Aorta (tissue), 5 donors: ENCODE measurements around the gene PTPN4. TPM values are rescaled to one million over a fixed set of nuclear protein-coding genes. Genes with fewer than 3 reads are reported as not detected.

Experiments used
- ATAC-seq: fragments of 200-7000 bp; cut with Tn5 transposase; one replicate; pipeline ENCODE4 v1.9.1; 2022; ENCODE audit warnings: moderate library complexity; ENCODE audit not compliant: low FRiP score
- DNase-seq, 2 donors: peaks; one replicate each; pipeline ENCODE4 v3.0.0-alpha.2; 2020
- H3K27ac ChIP-seq, 2 donors: one replicate each; pipeline ENCODE4 v1.5.1; 2013; ENCODE audit warnings: low read length in 2 of 2, mild to moderate bottlenecking in 2 of 2, moderate library complexity in 2 of 2, control low read depth in 1 of 2, inconsistent platforms in 1 of 2, low read depth in 1 of 2
- H3K27me3 ChIP-seq, 2 donors: one replicate each; pipeline ENCODE4 v1.6.1; 2013; ENCODE audit warnings: control low read depth in 1 of 2, low read length in 1 of 2, mild to moderate bottlenecking in 1 of 2, moderate library complexity in 1 of 2; ENCODE audit not compliant: insufficient read depth in 2 of 2, control insufficient read depth in 1 of 2
- H3K36me3 ChIP-seq, 2 donors: one replicate each; pipeline ENCODE4 v1.6.1; 2013; ENCODE audit warnings: control low read depth in 1 of 2, low read length in 1 of 2, mild to moderate bottlenecking in 1 of 2; ENCODE audit not compliant: insufficient read depth in 2 of 2, control insufficient read depth in 1 of 2
- H3K4me1 ChIP-seq, 2 donors: one replicate each; pipeline ENCODE4 v1.6.1; 2013; ENCODE audit warnings: low read length in 2 of 2, control low read depth in 1 of 2, mild to moderate bottlenecking in 1 of 2, moderate library complexity in 1 of 2; ENCODE audit not compliant: insufficient read depth in 2 of 2, control insufficient read depth in 1 of 2
- H3K4me3 ChIP-seq, 2 donors: one replicate each; pipeline ENCODE4 v1.5.1; 2013; ENCODE audit warnings: low read length in 2 of 2, control low read depth in 1 of 2, mild to moderate bottlenecking in 1 of 2
- H3K9me3 ChIP-seq: one replicate; pipeline ENCODE4 v1.6.1; 2013; ENCODE audit warnings: mild to moderate bottlenecking, low read length; ENCODE audit not compliant: control insufficient read depth
- WGBS, 2 donors: extraction: QIAGEN DNeasy Blood & Tissue Kit; methylation state at CpG; one replicate each; pipeline ENCODE4 v1.1.7; 2013; 5-methylcytosine and 5-hydroxymethylcytosine counted together
- intact Hi-C, 2 donors: fragments of 100-400 bp; cut with DNase I; formaldehyde crosslinking; loops; one replicate each; pipeline versions ENCODE4 v1.14.2 to v1.15.0; 2022
- polyA plus RNA-seq, 2 donors: library from polyadenylated mRNA; stranded (reverse); fragments of 200-250 nt; gene quantifications; one replicate each; pipeline ENCODE4 v1.2.3, GENCODE V29; 2013
- total RNA-seq, 2 donors: library from RNA; stranded (reverse); fragmentation: NEBNext Ultra II Directional; extraction: Animal tissue kit (Norgen Biotek cat#: 25700); gene quantifications; one replicate each; pipeline ENCODE4 v1.2.1, GENCODE V29; 2021
- donor health status: healthy with polysubstance abuse.
- donor health status: Bipolar disorder and iron deficiency.
- donor health status: DM: no; HTN: no; CAD: no.
- donor health status: DM: no; HTN: no; CAD: no.
- donor health status: DM: yes; HTN: yes; CAD: no.

PTPN4 gene
- total and polyA plus RNA-seq, 4 donors: 2.1 to 39.0 (median 11.6) TPM

DNA sequence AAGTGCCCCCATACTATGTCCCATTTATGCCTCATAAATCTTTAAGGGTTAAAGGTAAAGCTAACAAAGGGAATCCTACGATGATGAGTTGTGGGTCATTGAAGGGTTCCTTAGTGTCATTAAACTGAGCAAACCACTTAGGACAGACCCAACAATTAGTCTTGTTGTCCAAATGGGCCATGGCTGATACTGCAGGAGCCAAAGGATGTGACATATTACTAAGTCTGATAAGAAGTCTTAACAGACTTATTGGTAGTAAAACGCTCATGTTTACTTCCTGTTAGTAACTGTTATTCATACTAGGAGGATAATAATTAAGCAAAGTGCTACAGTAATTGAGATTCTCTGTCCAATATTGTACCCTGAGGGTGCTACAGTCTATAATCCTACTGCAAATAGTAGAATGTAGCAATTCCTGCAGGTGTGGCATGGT lies 96.8 kb downstream of the PTPN4 start:
- Histone ChIP-seq H3K27me3 (no peaks in the 10 kb centered on the region), H3K9me3 (peaks cover 4% of the 10 kb centered on the region), H3K4me1 (no peaks in the 10 kb centered on the region), H3K4me3 (no peak overlapping the region), H3K36me3 (no peaks in the 10 kb centered on the region), H3K27ac (no peak overlapping the region)
- no peak for DNase-seq
- WGBS, 2 donors: 53 to 69% methylated on average over 2 of the region's 2 CpGs
- ATAC-seq: no peak
- intact Hi-C loops: no loop called here

DNA sequence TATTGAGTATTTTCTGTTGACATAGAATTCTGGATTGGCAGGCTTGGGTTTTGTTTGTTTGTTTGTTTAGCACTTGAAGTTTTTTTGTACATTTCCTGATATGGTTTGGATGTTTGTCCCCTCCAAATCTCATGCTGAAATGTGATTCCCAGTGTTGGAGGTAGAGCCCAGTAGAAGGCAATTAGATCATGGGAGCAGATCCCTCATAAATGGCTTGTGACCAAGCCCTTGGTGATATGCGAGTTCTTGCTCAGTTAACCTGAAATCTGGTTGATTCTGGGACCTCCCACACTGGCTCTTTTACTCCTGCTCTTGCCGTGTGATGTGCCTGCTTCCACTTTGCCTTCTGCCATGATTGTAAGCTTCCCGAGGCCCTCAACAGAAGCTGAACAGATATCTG lies 98.0 kb downstream of the PTPN4 start:
- ATAC-seq: no peak
- Histone ChIP-seq H3K27me3 (no peaks in the 10 kb centered on the region), H3K9me3 (peaks cover 1% of the 10 kb centered on the region), H3K36me3 (no peaks in the 10 kb centered on the region), H3K4me1 (no peaks in the 10 kb centered on the region), H3K27ac (no peak overlapping the region), H3K4me3 (no peak overlapping the region)
- WGBS, 2 donors: 79 to 91% methylated on average over 3 of the region's 3 CpGs
- DNase-seq: no peak
- intact Hi-C loops: no loop called here

DNA sequence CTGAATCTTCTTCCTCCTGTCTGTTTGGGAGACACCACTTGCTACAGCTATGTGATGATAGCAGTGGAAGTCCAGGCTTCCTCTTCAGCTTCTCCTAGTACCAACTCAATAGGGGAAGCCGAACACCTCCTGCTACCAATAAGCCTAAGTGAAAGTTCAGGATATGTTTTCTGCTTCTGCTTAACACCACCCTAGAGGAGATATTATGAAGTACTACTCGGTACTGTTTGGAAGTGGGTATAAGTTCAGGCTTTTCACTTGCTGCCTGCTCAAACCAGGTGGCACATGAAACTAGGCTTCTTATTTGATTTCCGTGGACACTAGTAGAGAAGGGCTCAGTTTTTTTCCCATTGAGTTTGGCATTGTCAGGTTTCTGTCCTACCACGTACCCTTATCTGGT lies 99.8 kb downstream of the PTPN4 start:
- DNase-seq: no peak

DNA sequence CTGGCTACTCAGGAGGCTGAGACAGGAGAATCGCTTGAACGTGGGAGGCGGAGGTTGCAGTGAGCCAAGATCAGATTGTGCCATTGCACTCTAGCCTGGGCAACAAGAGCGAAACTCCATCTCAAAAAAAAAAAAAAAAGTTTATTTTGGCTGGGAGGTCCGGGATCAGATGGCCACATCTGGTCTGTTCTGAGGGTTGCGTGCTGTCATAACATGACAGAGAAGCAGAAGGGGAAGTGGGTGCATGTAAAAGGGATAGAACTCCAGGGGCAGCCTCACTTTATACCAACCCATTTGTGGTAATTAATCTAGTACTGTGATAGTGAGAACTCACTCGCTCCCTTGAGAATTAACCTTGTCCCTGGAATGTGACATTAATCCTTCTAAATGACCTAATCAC lies 101.2 kb downstream of the PTPN4 start:
- ATAC-seq: no peak

More for the DNA sequence above, 99.8 kb downstream of the PTPN4 start:
- Histone ChIP-seq H3K27me3 (no peaks in the 10 kb centered on the region), H3K36me3 (no peaks in the 10 kb centered on the region), H3K4me3 (no peak overlapping the region), H3K9me3 (no peaks in the 10 kb centered on the region), H3K4me1 (no peaks in the 10 kb centered on the region), H3K27ac (no peak overlapping the region)
- intact Hi-C loops: no loop called here
- 81 to 95% methylated on average over 4 of the region's 4 CpGs for whole genome bisulfite sequencing, 2 donors
- no peak for ATAC-seq

DNA sequence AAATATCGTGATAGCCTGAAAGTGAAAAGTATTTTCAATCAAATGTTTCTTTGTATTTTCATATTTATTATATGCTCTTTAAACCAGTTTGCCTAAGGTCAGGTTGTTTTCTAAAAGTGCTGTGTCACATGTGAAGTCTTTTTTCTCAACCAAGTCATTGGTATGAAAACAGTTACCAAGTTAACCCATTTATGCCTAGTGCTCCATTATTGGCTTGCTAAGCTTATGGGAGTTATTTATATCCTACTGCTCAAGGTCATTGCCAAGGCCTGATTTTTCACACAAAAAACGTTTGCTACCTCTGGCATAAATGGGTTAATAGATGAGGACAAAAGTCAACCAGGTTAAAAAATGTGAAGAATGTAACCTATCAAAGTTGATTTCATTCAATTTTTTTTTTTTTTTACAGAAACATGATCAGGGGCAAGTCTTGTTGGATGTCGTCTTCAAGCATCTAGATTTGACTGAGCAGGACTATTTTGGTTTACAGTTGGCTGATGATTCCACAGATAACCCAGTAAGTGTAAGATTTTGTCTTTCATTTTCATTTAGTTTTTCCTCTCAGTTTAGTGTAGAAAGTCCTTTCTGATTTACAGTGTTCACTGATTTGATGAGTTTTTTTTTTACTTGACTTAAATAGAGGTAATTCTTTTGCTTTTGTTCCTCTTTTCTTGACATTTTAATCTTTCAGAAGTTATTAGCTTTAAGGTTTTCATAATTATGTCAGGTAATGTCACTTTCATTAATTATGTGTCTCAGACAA lies 102.6 kb downstream of the PTPN4 start:
- WGBS, 2 donors: 46 to 48% methylated on average over 3 of the region's 3 CpGs
- Histone ChIP-seq H3K4me1 (no peaks in the 10 kb centered on the region), H3K36me3 (no peaks in the 10 kb centered on the region), H3K27me3 (no peaks in the 10 kb centered on the region), H3K4me3 (no peak overlapping the region), H3K9me3 (no peaks in the 10 kb centered on the region), H3K27ac (no peak overlapping the region)
- intact Hi-C loops: no loop called here
- ATAC-seq (no peak), DNase-seq (no peak)

More for the DNA sequence above, 101.2 kb downstream of the PTPN4 start:
- H3K4me1 ChIP-seq: no peaks in the 10 kb centered on the region
- 66 to 70% methylated on average over 7 of the region's 7 CpGs for WGBS, 2 donors
- no peaks in the 10 kb centered on the region for H3K27me3 ChIP-seq
- no peak for DNase-seq
- H3K36me3 ChIP-seq: no peaks in the 10 kb centered on the region
- H3K27ac ChIP-seq: no peak overlapping the region
- no peak overlapping the region for H3K4me3 ChIP-seq
- no peaks in the 10 kb centered on the region for H3K9me3 ChIP-seq
- intact Hi-C loops: no loop called here

DNA sequence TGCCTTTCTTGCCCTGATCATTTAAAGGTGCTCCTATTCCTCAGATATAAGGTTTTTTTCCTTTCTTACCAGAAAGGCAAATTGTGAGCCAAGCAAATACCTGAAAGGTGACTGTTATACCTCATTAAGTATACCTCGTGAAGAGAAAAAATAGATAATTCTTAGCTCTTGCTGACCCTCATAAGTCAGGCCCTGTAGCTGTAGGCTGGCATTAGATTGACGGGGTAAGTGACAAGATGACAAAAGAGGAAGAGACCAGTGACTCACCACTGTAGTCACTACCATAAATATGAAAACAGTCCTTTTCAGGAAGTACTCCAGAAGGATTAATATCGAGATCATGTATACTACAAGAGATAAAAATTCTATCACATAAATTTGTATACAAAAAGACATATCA lies 104.6 kb downstream of the PTPN4 start:
- DNase-seq: no peak
- Histone ChIP-seq H3K4me3 (no peak overlapping the region), H3K36me3 (no peaks in the 10 kb centered on the region), H3K9me3 (no peaks in the 10 kb centered on the region), H3K27me3 (no peaks in the 10 kb centered on the region), H3K27ac (no peak overlapping the region), H3K4me1 (no peaks in the 10 kb centered on the region)
- intact Hi-C loops: no loop called here
- 86% methylated on average over 3 of the region's 3 CpGs for whole genome bisulfite sequencing, 2 donors
- ATAC-seq: no peak

DNA sequence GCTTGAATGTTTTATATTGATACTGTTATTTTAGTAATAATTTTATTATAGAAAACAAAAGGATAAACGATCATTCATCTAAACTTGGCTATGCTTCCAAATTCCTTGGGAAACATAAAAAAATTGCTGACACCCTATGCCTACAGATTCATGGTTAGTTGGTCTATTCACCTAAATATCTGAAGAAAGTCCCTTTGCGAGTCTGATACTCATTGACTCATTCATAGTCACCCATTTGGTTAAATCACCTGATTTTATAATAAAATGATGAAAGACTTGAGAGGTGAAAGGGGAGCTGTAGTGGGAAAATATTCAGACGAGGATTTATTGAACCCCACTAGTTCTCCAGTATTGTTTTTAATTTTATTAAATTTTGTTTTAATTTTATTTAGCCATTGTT lies 112.0 kb downstream of the PTPN4 start:
- Histone ChIP-seq H3K4me3 (no peak overlapping the region), H3K4me1 (no peaks in the 10 kb centered on the region), H3K36me3 (no peaks in the 10 kb centered on the region), H3K27me3 (no peaks in the 10 kb centered on the region), H3K9me3 (no peaks in the 10 kb centered on the region), H3K27ac (no peak overlapping the region)
- 77 to 89% methylated on average over 3 of the region's 3 CpGs for WGBS, 2 donors
- intact Hi-C loops: no loop called here
- no peak for ATAC-seq
- no peak for DNase-seq

DNA sequence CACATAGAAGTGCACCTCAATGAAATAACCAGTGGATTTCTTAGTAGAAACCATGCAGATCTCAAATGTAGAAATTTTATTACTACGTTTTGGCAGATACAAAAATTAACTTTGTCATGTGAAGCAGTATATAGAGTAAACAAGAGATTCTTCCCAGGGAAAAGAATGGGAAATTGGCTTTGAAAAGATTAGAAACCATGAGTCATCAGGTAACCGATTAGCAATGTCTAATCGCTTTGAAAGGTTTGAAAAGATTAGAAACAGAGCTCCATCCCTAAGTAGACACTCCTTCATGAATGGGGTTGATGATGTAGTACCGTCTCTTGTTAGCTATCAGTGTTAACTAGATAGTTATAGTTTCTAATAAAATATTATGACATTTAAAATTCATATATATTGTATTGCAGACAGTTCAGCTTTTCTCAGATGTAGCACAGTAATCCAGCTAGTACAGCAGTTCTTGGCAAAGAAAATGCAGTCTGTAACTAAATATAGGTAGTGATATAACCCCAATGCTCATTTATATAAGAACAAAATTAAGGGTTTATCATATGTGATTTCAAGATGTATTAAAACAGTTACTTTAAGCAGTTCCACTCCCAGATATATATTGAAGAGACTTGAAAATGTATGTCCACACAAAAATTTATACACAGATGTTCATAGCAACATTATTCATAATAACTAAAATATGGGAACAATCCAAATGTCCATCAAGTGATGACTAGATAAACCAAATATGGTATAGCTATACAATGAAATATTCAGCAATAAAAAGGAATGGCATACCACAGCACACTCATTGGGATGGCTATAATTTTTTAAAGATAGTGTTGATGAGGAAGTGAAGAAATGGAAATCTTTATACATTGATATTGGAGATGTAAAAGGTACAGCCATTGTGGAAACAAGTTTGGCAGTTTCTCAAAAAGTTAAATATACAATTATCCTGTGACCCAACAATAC lies 113.9 kb downstream of the PTPN4 start:
- ATAC-seq: no peak

More for the DNA sequence above, 113.9 kb downstream of the PTPN4 start:
- H3K9me3 ChIP-seq: no peaks in the 10 kb centered on the region
- no peaks in the 10 kb centered on the region for H3K36me3 ChIP-seq
- no peak for DNase-seq
- WGBS, 2 donors: 81 to 83% methylated on average over 4 of the region's 4 CpGs
- H3K4me3 ChIP-seq: no peak overlapping the region
- H3K27me3 ChIP-seq: no peaks in the 10 kb centered on the region
- no peak overlapping the region for H3K27ac ChIP-seq
- intact Hi-C loops: no loop called here
- H3K4me1 ChIP-seq: no peaks in the 10 kb centered on the region
